GM18499 (cell line): ENCODE data around the gene LONP1.
"Not testable (repeated sequence)": the region's sequence is repeated elsewhere in the genome, so short reads cannot be mapped to it uniquely, and the experiment has no call there.

Source experiments
- ATAC-seq: cut with Tn5 transposase; IDR thresholded peaks from one replicate; pipeline ENCODE4 v1.9.1; 2021; ENCODE audit warnings: moderate number of reproducible peaks; ENCODE audit not compliant: insufficient read depth, unreplicated experiment

Gene LONP1

GRCh38 chr19:5694956-5695648, 24.8 kb downstream of the LONP1 start:
- ATAC-seq = no peak

- ATAC-seq = no peak
Observed at GRCh38 chr19:5694167-5694955, 25.6 kb downstream of the LONP1 start.

GRCh38 chr19:5693195-5694166, 26.5 kb downstream of the LONP1 start:
- no peak for ATAC-seq

GRCh38 chr19:5692723-5693194, 27.2 kb downstream of the LONP1 start:
- no peak for ATAC-seq

GRCh38 chr19:5691822-5692722, 27.9 kb downstream of the LONP1 start:
- ATAC-seq = no peak

- ATAC-seq = no peak
Observed at GRCh38 chr19:5690955-5691821, 28.8 kb downstream of the LONP1 start.

- ATAC-seq = no peak
Observed at GRCh38 chr19:5690125-5690954, 29.6 kb downstream of the LONP1 start, which contains the start of gene RPL36. TSS of gene RPL36 (plus strand) at chr19:5690295. CDS start at chr19:5690508, 213 bp downstream.

GRCh38 chr19:5688262-5688881, 31.6 kb downstream of the LONP1 start:
- not testable (repeated sequence) for ATAC-seq

- ATAC-seq = no peak
Observed at GRCh38 chr19:5687360-5688198, 32.4 kb downstream of the LONP1 start.

GRCh38 chr19:5686647-5687359, 33.1 kb downstream of the LONP1 start:
- ATAC-seq = no peak

GRCh38 chr19:5686326-5686646, 33.7 kb downstream of the LONP1 start:
- ATAC-seq = no peak

- ATAC-seq = no peak
Observed at GRCh38 chr19:5684694-5685430, 35.1 kb downstream of the LONP1 start.

- no peak for ATAC-seq
Observed at GRCh38 chr19:5683177-5683886, 36.6 kb downstream of the LONP1 start.

GRCh38 chr19:5682107-5682482, 37.9 kb downstream of the LONP1 start:
- ATAC-seq = no peak
